ENCODE data around the gene AMZ1. TPM values are rescaled to one million over a fixed set of nuclear protein-coding genes. Genes with fewer than 3 reads are reported as not detected.

Gene AMZ1
- total RNA-seq, 1 donor from 2014 or later = not detected

- H3K4me1 ChIP-seq = no peaks in the 10 kb centered on the region
- no peak overlapping the region for H3K4me3 ChIP-seq
- H3K36me3 ChIP-seq = peaks cover 38 to 51% of the 10 kb centered on the region in 2 donors
- DNase-seq (ENCODE audit: low spot score in 2 of 2) = no peak
- TF ChIP-seq CTCF (IDR thresholded peaks at IDR 0.05) = no peak
- H3K27me3 ChIP-seq = no peaks in the 10 kb centered on the region
- intact Hi-C loops (cut with DNase I) = no loop called here
- no peak overlapping the region for H3K27ac ChIP-seq
- no peaks in the 10 kb centered on the region for H3K9me3 ChIP-seq
These were observed 33.9 kb upstream of the AMZ1 start for GRCh38 chr7:2654059-2654458.

DNA sequence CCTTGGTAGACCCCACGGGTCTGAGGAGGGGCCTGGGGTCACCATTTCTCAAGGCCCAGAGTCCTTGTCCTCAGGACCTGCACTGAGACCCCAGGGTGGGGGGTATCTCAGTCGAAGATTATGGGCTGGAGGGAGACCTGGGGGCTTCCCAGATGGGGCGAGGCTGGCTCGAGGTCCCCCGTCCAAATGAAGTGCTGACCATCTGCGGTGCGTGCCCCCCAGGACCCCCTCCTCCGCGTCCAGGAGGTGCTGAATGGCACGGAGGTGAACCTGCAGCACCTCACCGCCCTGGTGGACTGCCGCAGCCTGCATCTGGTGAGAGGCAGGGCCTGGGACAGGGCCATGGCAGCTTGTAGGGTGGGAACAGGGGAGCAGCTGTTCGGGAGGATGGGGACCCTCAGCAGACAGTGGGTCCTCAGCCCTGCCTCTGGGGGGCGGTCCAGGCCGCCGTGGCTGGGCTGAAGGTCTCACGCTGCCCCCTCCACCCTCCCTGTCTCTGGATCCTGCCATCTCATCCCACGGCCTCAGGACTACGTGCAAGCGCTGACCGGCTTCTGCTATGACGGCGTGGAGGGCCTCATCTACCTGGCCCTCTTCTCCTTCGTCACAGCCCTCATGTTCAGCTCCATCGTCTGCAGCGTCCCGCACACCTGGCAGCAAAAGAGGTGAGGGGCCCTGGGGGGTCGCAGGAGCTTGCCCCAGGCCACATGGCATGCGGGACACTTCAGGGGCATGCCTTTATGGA is 32.0 kb upstream of the AMZ1 start:
- no peaks in the 10 kb centered on the region for H3K27me3 ChIP-seq
- no peak overlapping the region for H3K27ac ChIP-seq
- H3K4me1 ChIP-seq = no peaks in the 10 kb centered on the region
- peaks cover 24 to 55% of the 10 kb centered on the region in 2 donors for H3K36me3 ChIP-seq
- TF ChIP-seq CTCF (IDR thresholded peaks at IDR 0.05) = no peak
- DNase-seq (ENCODE audit: low spot score in 2 of 2) = no peak
- H3K4me3 ChIP-seq = no peak overlapping the region
- intact Hi-C loops (cut with DNase I) = no loop called here
- no peaks in the 10 kb centered on the region for H3K9me3 ChIP-seq

GRCh38 chr7:2657208-2657607 is 30.8 kb upstream of the AMZ1 start:
- no peaks in the 10 kb centered on the region for H3K9me3 ChIP-seq
- H3K4me1 ChIP-seq = no peaks in the 10 kb centered on the region
- no peak overlapping the region for H3K27ac ChIP-seq
- no peak for TF ChIP-seq CTCF (IDR thresholded peaks at IDR 0.05)
- H3K36me3 ChIP-seq = peaks cover 19 to 56% of the 10 kb centered on the region in 2 donors
- no peaks in the 10 kb centered on the region for H3K27me3 ChIP-seq
- intact Hi-C loops (cut with DNase I) = no loop called here
- H3K4me3 ChIP-seq = no peak overlapping the region
- DNase-seq (ENCODE audit: low spot score in 2 of 2) = no peak

- Histone ChIP-seq H3K9me3 (no peaks in the 10 kb centered on the region), H3K4me1 (no peaks in the 10 kb centered on the region), H3K27ac (no peak overlapping the region), H3K27me3 (no peaks in the 10 kb centered on the region), H3K4me3 (no peak overlapping the region), H3K36me3 (peaks cover 14 to 58% of the 10 kb centered on the region in 2 donors)
- no peak for TF ChIP-seq CTCF (IDR thresholded peaks at IDR 0.05)
- intact Hi-C loops (cut with DNase I) = no loop called here
- no peak for DNase-seq (ENCODE audit: low spot score in 2 of 2)
These were observed 29.9 kb upstream of the AMZ1 start for GRCh38 chr7:2657920-2658671.

- DNase-seq (ENCODE audit: low spot score in 2 of 2) = no peak
- H3K4me1 ChIP-seq = no peaks in the 10 kb centered on the region
- TF ChIP-seq CTCF (IDR thresholded peaks at IDR 0.05) = no peak
- H3K4me3 ChIP-seq = no peak overlapping the region
- H3K9me3 ChIP-seq = no peaks in the 10 kb centered on the region
- no peak overlapping the region for H3K27ac ChIP-seq
- intact Hi-C loops (cut with DNase I) = no loop called here
- H3K36me3 ChIP-seq = peaks cover 14 to 58% of the 10 kb centered on the region in 2 donors
- no peaks in the 10 kb centered on the region for H3K27me3 ChIP-seq
These were observed 29.1 kb upstream of the AMZ1 start for GRCh38 chr7:2658941-2659340.
